K562 treated with DMSO at 1 percent for 48 hours (cell line): ENCODE data around the gene NELFE. TPM values are rescaled to one million over a fixed set of nuclear protein-coding genes. Genes with fewer than 3 reads are reported as not detected.

Experiments used
- total RNA-seq: library from RNA; unstranded; fragments of 300-600 nt; gene quantifications from 2 replicates; pipeline ENCODE4 v1.2.3, GENCODE V29; 2022; ENCODE audit warnings: low replicate concordance; ENCODE audit errors: extremely low read depth

The NELFE gene
- not detected in 2 replicates for total RNA-seq

GRCh38 chr6:31958741-31959739 lies at the start of gene NELFE, which contains the start of gene SKIC2:
Gene NELFE (minus strand): TSS chr6:31958971. CDS start chr6:31958446, 525 bp downstream.
Gene SKIC2 (plus strand): TSS chr6:31959175. CDS start chr6:31959193, 18 bp downstream.

GRCh38 chr6:31981744-31982143 lies 23.0 kb upstream of the NELFE start, which contains the start of gene C4A:
Gene C4A (plus strand): TSS chr6:31982057. CDS start chr6:31982108, 51 bp downstream.

GRCh38 chr6:31971993-31972708 lies 13.4 kb upstream of the NELFE start, which contains the start of gene DXO:
Gene DXO (minus strand): TSS chr6:31972138. CDS start chr6:31971675, 463 bp downstream.

GRCh38 chr6:31945507-31946369 lies 13.0 kb downstream of the NELFE start, which contains the start of gene CFB:
Gene CFB (plus strand): TSS chr6:31946095. CDS start chr6:31946222, 127 bp downstream.

GRCh38 chr6:31927242-31927862 lies 31.4 kb downstream of the NELFE start, which contains the start of gene C2:
Gene C2 (plus strand): TSS chr6:31927717. CDS start chr6:31927753, 36 bp downstream.

Other genes starting within 250 kb of the NELFE start
- not detected in 2 replicates for gene LY6G6D, start 243.6 kb downstream of the NELFE start, total RNA-seq
- not detected in 2 replicates for gene LY6G6C, start 237.2 kb downstream of the NELFE start, total RNA-seq
- not detected in 2 replicates for gene MPIG6B, start 235.6 kb downstream of the NELFE start, total RNA-seq
- not detected in 2 replicates for gene DDAH2, start 229.7 kb downstream of the NELFE start, total RNA-seq
- gene CLIC1, start 222.4 kb downstream of the NELFE start, total RNA-seq, result 1,281 TPM in 1 of 2 replicates, not detected in the other
- gene MSH5, start 219.0 kb downstream of the NELFE start, total RNA-seq, result not detected in 2 replicates
- not detected in 2 replicates for gene SAPCD1, start 196.3 kb downstream of the NELFE start, total RNA-seq
- not detected in 2 replicates for gene VWA7, start 181.6 kb downstream of the NELFE start, total RNA-seq
- gene VARS1, start 163.2 kb downstream of the NELFE start, total RNA-seq, result 668 TPM in 1 of 2 replicates, not detected in the other
- gene LSM2, start 152.0 kb downstream of the NELFE start, total RNA-seq, result not detected in 2 replicates
- not detected in 2 replicates for gene HSPA1L, start 143.7 kb downstream of the NELFE start, total RNA-seq
- gene HSPA1A, start 143.4 kb downstream of the NELFE start, total RNA-seq, result not detected in 2 replicates
- 760 TPM in 1 of 2 replicates, not detected in the other for gene HSPA1B, start 131.2 kb downstream of the NELFE start, total RNA-seq
- 455 TPM in 1 of 2 replicates, not detected in the other for gene NEU1, start 96.2 kb downstream of the NELFE start, total RNA-seq
- gene SLC44A4, start 80.0 kb downstream of the NELFE start, total RNA-seq, result not detected in 2 replicates
- not detected in 2 replicates for gene EHMT2, start 61.3 kb downstream of the NELFE start, total RNA-seq
- not detected in 2 replicates for gene ZBTB12, start 56.9 kb downstream of the NELFE start, total RNA-seq
- not detected in 2 replicates for gene C2, start 31.3 kb downstream of the NELFE start, total RNA-seq
- not detected in 2 replicates for gene CFB, start 12.9 kb downstream of the NELFE start, total RNA-seq
- not detected in 2 replicates for gene SKIC2, start 204 bp upstream of the NELFE start, total RNA-seq
- gene DXO, start 13.2 kb upstream of the NELFE start, total RNA-seq, result 217 TPM in 1 of 2 replicates, not detected in the other
- gene C4A, start 23.1 kb upstream of the NELFE start, total RNA-seq, result not detected in 2 replicates
- not detected in 2 replicates for gene C4B, start 55.8 kb upstream of the NELFE start, total RNA-seq
- gene CYP21A2, start 79.4 kb upstream of the NELFE start, total RNA-seq, result not detected in 2 replicates
- gene TNXB, start 150.4 kb upstream of the NELFE start, total RNA-seq, result not detected in 2 replicates
- gene ATF6B, start 169.3 kb upstream of the NELFE start, total RNA-seq, result not detected in 2 replicates
- gene FKBPL, start 171.3 kb upstream of the NELFE start, total RNA-seq, result not detected in 2 replicates
- gene PRRT1, start 193.0 kb upstream of the NELFE start, total RNA-seq, result not detected in 2 replicates
- gene PPT2, start 195.2 kb upstream of the NELFE start, total RNA-seq, result not detected in 2 replicates
- not detected in 2 replicates for gene EGFL8, start 205.6 kb upstream of the NELFE start, total RNA-seq
- not detected in 2 replicates for gene AGPAT1, start 217.1 kb upstream of the NELFE start, total RNA-seq
- not detected in 2 replicates for gene RNF5, start 219.4 kb upstream of the NELFE start, total RNA-seq
- not detected in 2 replicates for gene AGER, start 225.3 kb upstream of the NELFE start, total RNA-seq
- gene PBX2, start 231.2 kb upstream of the NELFE start, total RNA-seq, result not detected in 2 replicates
- not detected in 2 replicates for gene GPSM3, start 233.7 kb upstream of the NELFE start, total RNA-seq